GM12878 (cell line): ENCODE data around the gene GAB1. TPM values are rescaled to one million over a fixed set of nuclear protein-coding genes. Genes with fewer than 3 reads are reported as not detected.
A peak's percentile ranks its signal among the peaks of the same experiment; 100 is the strongest.

Source experiments
- ATAC-seq: fragments of 200-7000 bp; cut with Tn5 transposase; 3 replicates; pipeline ENCODE4 v1.9.1; 2020; ENCODE audit warnings: mild to moderate bottlenecking, moderate library complexity
- BruUV-seq: library from RNA; stranded (reverse); fragments of 400-500 nt; replicated peaks from 2 replicates; lab custom pipeline; 2021; lab: Mats Ljungman, UMichigan
- CTCF ChIA-PET: fragments of 300-600 bp; sonication (Branson Sonifier 250); formaldehyde crosslinking; extraction: SDS; loops from one replicate; lab custom pipeline; 2021; ENCODE audit warnings: inconsistent platforms; lab: Yijun Ruan, JAX
- POLR2A ChIA-PET: fragments of 350-600 bp; formaldehyde crosslinking; extraction: SDS; loops from one replicate; lab custom pipeline; 2021; ENCODE audit warnings: inconsistent platforms; lab: Charles Lee
- RAD21 ChIA-PET: fragments of 300-600 bp; sonication (Branson Sonifier 250); formaldehyde crosslinking; loops from one replicate; lab custom pipeline; 2023; ENCODE audit warnings: antibody characterized with exemption; ENCODE audit not compliant: unreplicated experiment; lab: Charles Lee
- SMC1A ChIA-PET: fragments of 300-600 bp; sonication (Branson Sonifier 250); formaldehyde crosslinking; loops from one replicate; lab custom pipeline; 2023; ENCODE audit not compliant: unreplicated experiment, uncharacterized antibody; lab: Charles Lee
- DNase-seq: peaks from one replicate; pipeline ENCODE4 v3.0.0-alpha.2; 2011; ENCODE audit warnings: low read depth, low spot score
- FAIRE-seq: peaks from 3 replicates; lab custom pipeline; 2011; peaks lifted over from hg19 to GRCh38; lab: Jason Lieb, UNC
- H2AFZ ChIP-seq: 2 replicates; pipeline ENCODE4 v1.6.0; 2011; ENCODE audit warnings: low read depth, low read length, control low read depth; ENCODE audit not compliant: control insufficient read depth
- H3K27ac ChIP-seq: 2 replicates; pipeline ENCODE4 v1.5.1; 2011; ENCODE audit warnings: control low read depth; ENCODE audit not compliant: control insufficient read depth, insufficient read depth
- H3K27me3 ChIP-seq, 2 experiments: replicated peaks in 1 of 2; 2 replicates each; pipeline versions ENCODE4 v1.6.0 to v1.6.1; 2011; ENCODE audit warnings: low read length in 1 of 2; ENCODE audit not compliant: control insufficient read depth in 2 of 2, insufficient read depth in 2 of 2
- H3K36me3 ChIP-seq, 2 experiments: 2 replicates each; pipeline ENCODE4 v1.5.1; 2011; ENCODE audit warnings: low read length in 1 of 2; ENCODE audit not compliant: control insufficient read depth in 2 of 2, insufficient read depth in 2 of 2
- H3K4me1 ChIP-seq: 2 replicates; pipeline ENCODE4 v1.6.1; 2011; ENCODE audit warnings: mild to moderate bottlenecking, low read length, moderate library complexity, mixed read lengths; ENCODE audit not compliant: control insufficient read depth, insufficient read depth
- H3K4me2 ChIP-seq: 2 replicates; pipeline ENCODE4 v1.6.0; 2011; ENCODE audit warnings: control low read depth; ENCODE audit not compliant: control insufficient read depth, insufficient read depth
- H3K4me3 ChIP-seq: fragments of 200-600 bp; sonication (generic); 2 replicates; pipeline ENCODE4 v1.5.1; 2016
- H3K79me2 ChIP-seq: 2 replicates; pipeline ENCODE4 v1.6.0; 2011; ENCODE audit warnings: low read length; ENCODE audit not compliant: control insufficient read depth, insufficient read depth
- H3K9ac ChIP-seq: 2 replicates; pipeline ENCODE4 v1.8.0; 2011; ENCODE audit warnings: low read length, control low read depth, mixed read lengths; ENCODE audit not compliant: control insufficient read depth, insufficient read depth
- H3K9me3 ChIP-seq: replicated peaks from 3 replicates; pipeline ENCODE4 v1.5.1; 2011; ENCODE audit warnings: mild to moderate bottlenecking, low read length; ENCODE audit not compliant: control insufficient read depth, insufficient read depth
- H4K20me1 ChIP-seq: 2 replicates; pipeline ENCODE4 v1.6.0; 2011; ENCODE audit not compliant: control insufficient read depth, insufficient read depth
- MEF2B ChIP-seq: fragments of 450-650 bp; IDR thresholded peaks from 2 replicates; pipeline ENCODE4 v1.6.1; 2018; ENCODE audit warnings: mild to moderate bottlenecking, moderate library complexity; ENCODE audit not compliant: partially characterized antibody, poor library complexity, severe bottlenecking
- PKNOX1 ChIP-seq: fragments of 450-650 bp; IDR thresholded peaks from 2 replicates; pipeline ENCODE4 v1.6.1; 2016; ENCODE audit warnings: mild to moderate bottlenecking
- POLR2AphosphoS2 ChIP-seq: IDR thresholded peaks from 2 replicates; pipeline ENCODE4 v1.6.1; 2011; ENCODE audit warnings: low read depth, mild to moderate bottlenecking, low read length, improper control_type of control experiment, moderate library complexity
- RBBP5 ChIP-seq: fragments of 200-600 bp; sonication (generic); conservative IDR thresholded peaks from 2 replicates; pipeline ENCODE4 v1.6.1; 2016
- YBX1 ChIP-seq: fragments of 450-650 bp; IDR thresholded peaks from 2 replicates; pipeline ENCODE4 v1.6.1; 2016; ENCODE audit warnings: antibody characterized with exemption
- ZSCAN29 ChIP-seq: fragments of 450-650 bp; IDR thresholded peaks from 2 replicates; pipeline ENCODE4 v1.6.1; 2017; ENCODE audit warnings: mild to moderate bottlenecking, moderate library complexity
- WGBS: methylation state at CpG from one replicate; pipeline ENCODE4 v1.1.6; 2016; ENCODE audit warnings: low lambda C conversion rate; ENCODE audit not compliant: insufficient replicate concordance, insufficient coverage; ENCODE audit errors: missing lambda C conversion rate; 5-methylcytosine and 5-hydroxymethylcytosine counted together
- in situ Hi-C: fragments of 300-500 bp; cut with MboI; formaldehyde crosslinking; loops from 9 replicates; pipeline ENCODE4 v1.14.3; 2018; ENCODE audit warnings: mixed read lengths
- intact Hi-C: fragments of 100-400 bp; cut with micrococcal nuclease; formaldehyde crosslinking; loops from one replicate; pipeline ENCODE4 v1.14.2; 2022; ENCODE audit not compliant: unreplicated experiment
- polyA plus RNA-seq, 11 experiments: library from polyadenylated mRNA; depleted of rRNA in 4 of 11; unstranded in 6 of 11; stranded (reverse) in 5 of 11; fragments of >200 nt; fragmentation: Nextera tagmentation in 4 of 11; fragmentation: Illumina TruSeq in 1 of 11; extraction: Ambion mirVana in 4 of 11; extraction: Trizol in 1 of 11; gene quantifications; 1 replicate in 1 of 11; 2 replicates in 10 of 11; pipeline versions ENCODE4 v1.2.1 to v1.2.3, GENCODE V29; 2011 to 2016; ENCODE audit warnings: inconsistent platforms in 2 of 11, missing spikeins in 2 of 11, low read depth in 1 of 11
- total RNA-seq, 4 experiments: library from RNA; depleted of rRNA in 3 of 4; stranded (reverse); fragments of >200 nt in 3 of 4; fragmentation: Illumina TruSeq in 1 of 4; extraction: Trizol in 1 of 4; gene quantifications; 2 replicates each; pipeline versions ENCODE4 v1.2.1 to v1.2.3, GENCODE V29; 2013 to 2021
- TF ChIP-seq, protein P1 (sequence below): IDR thresholded peaks from 2 replicates; pipeline ENCODE4 v1.6.1; 2012; ENCODE audit warnings: low read depth, low read length, improper control_type of control experiment

Gene GAB1
- total and polyA plus RNA-seq, 10 of the 15 experiments (the other 5 are each of a cell fraction or from before 2014, with no cell fraction given): 0.37 to 5.3 (median 3.2) TPM

DNA sequence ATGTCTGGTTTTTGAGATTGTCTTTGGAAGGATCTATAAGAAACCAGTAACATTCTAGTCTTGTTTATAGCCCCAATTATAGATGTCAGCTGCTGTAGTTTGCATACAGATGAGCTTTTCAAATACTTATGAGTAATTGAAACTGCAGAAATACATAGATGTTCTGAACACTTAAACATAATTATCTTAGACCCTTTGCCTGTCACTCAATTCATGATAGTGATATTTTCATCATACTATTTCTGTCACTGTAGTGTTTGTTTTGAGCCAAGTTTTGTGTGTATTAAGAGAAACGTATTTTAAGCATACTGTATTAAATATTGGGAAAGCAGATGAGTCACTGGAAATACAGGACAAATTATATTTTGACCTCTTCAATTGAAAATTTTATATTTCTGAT, 107.1 kb downstream of the GAB1 start:
- TF ChIP-seq YBX1 (no peak), POLR2AphosphoS2 (no peak), PKNOX1 (peak; percentile 94), RBBP5 (no peak), MEF2B (peak; percentile 33), ZSCAN29 (no peak)
- TF ChIP-seq, protein P1, sequence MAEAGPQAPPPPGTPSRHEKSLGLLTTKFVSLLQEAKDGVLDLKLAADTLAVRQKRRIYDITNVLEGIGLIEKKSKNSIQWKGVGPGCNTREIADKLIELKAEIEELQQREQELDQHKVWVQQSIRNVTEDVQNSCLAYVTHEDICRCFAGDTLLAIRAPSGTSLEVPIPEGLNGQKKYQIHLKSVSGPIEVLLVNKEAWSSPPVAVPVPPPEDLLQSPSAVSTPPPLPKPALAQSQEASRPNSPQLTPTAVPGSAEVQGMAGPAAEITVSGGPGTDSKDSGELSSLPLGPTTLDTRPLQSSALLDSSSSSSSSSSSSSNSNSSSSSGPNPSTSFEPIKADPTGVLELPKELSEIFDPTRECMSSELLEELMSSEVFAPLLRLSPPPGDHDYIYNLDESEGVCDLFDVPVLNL: no peak
- TF ChIP-seq, all 136 proteins: peak for 2
- no TSS peak for BruUV-seq
- ChIA-PET SMC1A (interaction anchor here (1.0 to 1.8 kb wide), 6 partner anchors 11 to 67 kb away, joined by 3 to 6 read pairs (median 4); no protein-coding TSS in a partner anchor), RAD21 (interaction anchor here (1.4 to 2.0 kb wide), 2 partner anchors 26 to 68 kb away, joined by 6 read pairs; no protein-coding TSS in a partner anchor), CTCF (interaction anchor here (1.1 to 1.6 kb wide), 3 partner anchors 11 to 68 kb away, joined by 3 to 5 read pairs (median 4); no protein-coding TSS in a partner anchor), POLR2A (interaction anchor here (0.8 kb wide), 1 partner anchor 67 kb away, joined by 3 read pairs; no protein-coding TSS in a partner anchor)
- Histone ChIP-seq H3K27me3 (no peaks in the 10 kb centered on the region), H4K20me1 (no peaks in the 10 kb centered on the region), H3K4me3 (no peak overlapping the region), H3K4me1 (no peaks in the 10 kb centered on the region), H3K79me2 (no peaks in the 10 kb centered on the region), H3K36me3 (no peaks in the 10 kb centered on the region), H3K9me3 (no peaks in the 10 kb centered on the region), H3K27ac (no peak overlapping the region), H3K4me2 (no peak overlapping the region), H2AFZ (no peak overlapping the region), H3K9ac (no peak overlapping the region)
- ATAC-seq (peak; percentile 54), FAIRE-seq (no peak), DNase-seq (no peak)
- WGBS: 0% methylated on average over 1 of the region's 1 CpG
- intact Hi-C loops: no loop called here
- in situ Hi-C loops: no loop called here
